Right lobe of liver (tissue), 6 donors: ENCODE data around the gene ARHGEF16. TPM values are rescaled to one million over a fixed set of nuclear protein-coding genes. Genes with fewer than 3 reads are reported as not detected.

Experiments used
- ATAC-seq, 4 donors: fragments of 200-7000 bp; cut with Tn5 transposase; one replicate each; pipeline ENCODE4 v1.9.1; 2020; ENCODE audit warnings: mild to moderate bottlenecking in 4 of 4, moderate library complexity in 4 of 4
- DNase-seq, 3 donors: peaks; one replicate each; pipeline ENCODE4 v3.0.0-alpha.2; 2020
- H3K27ac ChIP-seq, 3 donors: fragments of 200-600 bp; one replicate each; pipeline ENCODE4 v1.8.0; 2022
- H3K27me3 ChIP-seq, 2 donors: fragments of 200-600 bp; one replicate each; pipeline ENCODE4 v1.8.0; 2022
- H3K36me3 ChIP-seq, 4 donors: fragments of 200-600 bp; sonication (generic) in 1 of 4; one replicate each; pipeline versions ENCODE4 v1.5.1 to v1.8.0; 2017 to 2022; ENCODE audit warnings: control low read depth in 1 of 4
- H3K4me1 ChIP-seq, 4 donors: fragments of 200-600 bp; sonication (generic) in 1 of 4; one replicate each; pipeline versions ENCODE4 v1.5.1 to v1.8.0; 2017 to 2022; ENCODE audit warnings: control low read depth in 1 of 4
- H3K4me3 ChIP-seq, 3 donors: fragments of 200-600 bp; one replicate each; pipeline ENCODE4 v1.8.0; 2022
- H3K9me3 ChIP-seq, 4 donors: fragments of 200-600 bp; sonication (generic) in 1 of 4; one replicate each; pipeline versions ENCODE4 v1.5.1 to v1.8.0; 2017 to 2022; ENCODE audit warnings: control low read depth in 1 of 4
- CTCF ChIP-seq, 4 donors: fragments of 200-600 bp in 3 of 4; fragments of 450-650 bp in 1 of 4; IDR thresholded peaks; one replicate each; pipeline versions ENCODE4 v1.5.1 to v1.8.0; 2016 to 2022; ENCODE audit warnings: antibody characterized with exemption in 4 of 4, mild to moderate bottlenecking in 2 of 4
- POLR2A ChIP-seq: fragments of 450-650 bp; IDR thresholded peaks from one replicate; pipeline ENCODE4 v1.6.1; 2017; ENCODE audit warnings: antibody characterized with exemption, mild to moderate bottlenecking
- WGBS: methylation state at CpG from one replicate; pipeline ENCODE4 v1.1.6; 2018; ENCODE audit warnings: low coverage, low lambda C conversion rate; ENCODE audit not compliant: insufficient coverage; ENCODE audit errors: missing lambda C conversion rate; 5-methylcytosine and 5-hydroxymethylcytosine counted together
- intact Hi-C, 2 donors: fragments of 100-400 bp; cut with DNase I; formaldehyde crosslinking; loops; one replicate each; pipeline versions ENCODE4 v1.11.2 to v1.14.1; 2022
- total RNA-seq, 6 experiments: library from RNA; depleted of rRNA in 2 of 6; stranded (reverse); fragments of >200 nt in 2 of 6; fragmentation: NEBNext Ultra II Directional in 3 of 6; extraction: Animal tissue kit (Norgen Biotek cat#: 25700) in 3 of 6; gene quantifications; one replicate each; pipeline versions ENCODE4 v1.1.0 to v1.2.4, GENCODE V29; 2016 to 2023
- donor health status: DM: no; HTN: yes; CAD: no.
- donor health status: DM: no; HTN: no; CAD: no.
- donor health status: DM: no; HTN: no; CAD: no.
- donor health status: DM: no; HTN: yes; CAD: no.
- donor health status: DM: no; HTN: yes; CAD: no.

ARHGEF16 gene
- total RNA-seq, 6 experiments from 2014 or later = 2.1 to 16.3 (median 7.5) TPM

GRCh38 chr1:3501437-3501836 is 47.0 kb downstream of the ARHGEF16 start:
- Histone ChIP-seq H3K36me3 (no peaks in the 10 kb centered on the region), H3K4me3 (no peak overlapping the region), H3K27me3 (no peaks in the 10 kb centered on the region), H3K27ac (no peak overlapping the region), H3K9me3 (no peaks in the 10 kb centered on the region), H3K4me1 (no peaks in the 10 kb centered on the region)
- no peak for ATAC-seq
- no CpG with 5 or more reads among the region's 17 CpGs for WGBS
- DNase-seq = no peak
- intact Hi-C loops = no loop called here
- no peak for TF ChIP-seq POLR2A
- TF ChIP-seq CTCF (IDR thresholded peaks at IDR 0.05) = no peak

- no peaks in the 10 kb centered on the region for H3K4me1 ChIP-seq
- H3K27ac ChIP-seq = no peak overlapping the region
- ATAC-seq = peak; percentile 41 to 72 (median 61)
- H3K4me3 ChIP-seq = no peak overlapping the region
- intact Hi-C loops = no loop called here
- 78% methylated on average over 7 of the region's 26 CpGs for WGBS
- DNase-seq = peak; percentile 53 to 91 (median 86)
- no peaks in the 10 kb centered on the region for H3K36me3 ChIP-seq
- H3K27me3 ChIP-seq = no peaks in the 10 kb centered on the region
- H3K9me3 ChIP-seq = no peaks in the 10 kb centered on the region
- TF ChIP-seq POLR2A (no peak), CTCF (IDR thresholded peaks at IDR 0.05) (no peak)
Measured at GRCh38 chr1:3501856-3502640, 47.6 kb downstream of the ARHGEF16 start.

GRCh38 chr1:3502641-3503524 is 48.4 kb downstream of the ARHGEF16 start:
- no peaks in the 10 kb centered on the region for H3K36me3 ChIP-seq
- no peak for ATAC-seq
- no peaks in the 10 kb centered on the region for H3K27me3 ChIP-seq
- no peak overlapping the region for H3K4me3 ChIP-seq
- DNase-seq = no peak
- H3K27ac ChIP-seq = no peak overlapping the region
- no peaks in the 10 kb centered on the region for H3K9me3 ChIP-seq
- TF ChIP-seq CTCF (IDR thresholded peaks at IDR 0.05) (no peak), POLR2A (no peak)
- no peaks in the 10 kb centered on the region for H3K4me1 ChIP-seq
- intact Hi-C loops = no loop called here
- WGBS = 88% methylated on average over 5 of the region's 22 CpGs

- WGBS = 80% methylated on average over 4 of the region's 8 CpGs
- no peaks in the 10 kb centered on the region for H3K27me3 ChIP-seq
- TF ChIP-seq CTCF (IDR thresholded peaks at IDR 0.05) = no peak
- H3K27ac ChIP-seq = no peak overlapping the region
- ATAC-seq = no peak
- H3K4me1 ChIP-seq = no peaks in the 10 kb centered on the region
- no peaks in the 10 kb centered on the region for H3K9me3 ChIP-seq
- no peaks in the 10 kb centered on the region for H3K36me3 ChIP-seq
- no peak overlapping the region for H3K4me3 ChIP-seq
- DNase-seq = no peak
- intact Hi-C loops = no loop called here
Measured at GRCh38 chr1:3503525-3503886, 49.0 kb downstream of the ARHGEF16 start.
